OCI-LY1 (cell line): Measurements from ENCODE around the gene NPEPPS.

Experiments used
- CTCF ChIP-seq: fragments of 200-600 bp; sonication (generic), shearing (Covaris generic); IDR thresholded peaks from 2 replicates; pipeline ENCODE4 v1.5.1; 2017; ENCODE audit warnings: mild to moderate bottlenecking, antibody characterized with exemption, low read length, moderate library complexity, mixed read lengths
- EZH2 ChIP-seq: fragments of 200-600 bp; sonication (generic), shearing (Covaris generic); IDR thresholded peaks from 2 replicates; pipeline ENCODE4 v1.8.0; 2017; ENCODE audit warnings: borderline replicate concordance, mixed run types, mild to moderate bottlenecking, antibody characterized with exemption, low read length, moderate library complexity, mixed read lengths

GRCh38 chr17:47649972-47650524 lies 119.1 kb downstream of the NPEPPS start:
- no peak for TF ChIP-seq CTCF
- no peak for TF ChIP-seq EZH2
